ENCODE results near the gene RORB. TPM values are rescaled to one million over a fixed set of nuclear protein-coding genes. Genes with fewer than 3 reads are reported as not detected.

RORB gene
- total RNA-seq, 1 donor from 2014 or later, result not detected

GRCh38 chr9:74511333-74511732 is 14.2 kb downstream of the RORB start:
- Mint-ChIP-seq H3K27me3 (peaks cover 24% of the 10 kb centered on the region), H3K27ac (no peak overlapping the region), H3K9me3 (ENCODE audit: low read depth) (no peaks in the 10 kb centered on the region), H3K4me3 (ENCODE audit: low read depth) (no peak overlapping the region), H3K4me1 (ENCODE audit: low read depth) (no peaks in the 10 kb centered on the region), H3K36me3 (ENCODE audit: insufficient read depth) (no peaks in the 10 kb centered on the region)
- DNase-seq (ENCODE audit: low spot score, unreplicated experiment), result no peak
- TF ChIP-seq CTCF (IDR thresholded peaks at IDR 0.05; ENCODE audit: unreplicated experiment), result no peak

- H3K4me3 Mint-ChIP-seq (ENCODE audit: low read depth), result no peak overlapping the region
- H3K36me3 Mint-ChIP-seq (ENCODE audit: insufficient read depth), result no peaks in the 10 kb centered on the region
- TF ChIP-seq CTCF (IDR thresholded peaks at IDR 0.05; ENCODE audit: unreplicated experiment), result no peak
- no peak overlapping the region for H3K27ac Mint-ChIP-seq
- H3K9me3 Mint-ChIP-seq (ENCODE audit: low read depth), result no peaks in the 10 kb centered on the region
- H3K27me3 Mint-ChIP-seq, result peaks cover 18% of the 10 kb centered on the region
- H3K4me1 Mint-ChIP-seq (ENCODE audit: low read depth), result no peaks in the 10 kb centered on the region
- DNase-seq (ENCODE audit: low spot score, unreplicated experiment), result no peak
Observed at GRCh38 chr9:74512416-74512815, 15.3 kb downstream of the RORB start.

- Mint-ChIP-seq H3K4me3 (ENCODE audit: low read depth) (no peak overlapping the region), H3K27ac (no peak overlapping the region), H3K4me1 (ENCODE audit: low read depth) (no peaks in the 10 kb centered on the region), H3K36me3 (ENCODE audit: insufficient read depth) (no peaks in the 10 kb centered on the region), H3K9me3 (ENCODE audit: low read depth) (no peaks in the 10 kb centered on the region), H3K27me3 (peaks cover 18% of the 10 kb centered on the region)
- TF ChIP-seq CTCF (IDR thresholded peaks at IDR 0.05; ENCODE audit: unreplicated experiment), result no peak
- no peak for DNase-seq (ENCODE audit: low spot score, unreplicated experiment)
Observed at GRCh38 chr9:74513221-74513620, 16.1 kb downstream of the RORB start.

- no peaks in the 10 kb centered on the region for H3K4me1 Mint-ChIP-seq (ENCODE audit: low read depth)
Observed at GRCh38 chr9:74517188-74517587, 20.1 kb downstream of the RORB start.

GRCh38 chr9:74519419-74519818 is 22.3 kb downstream of the RORB start:
- DNase-seq (ENCODE audit: low spot score, unreplicated experiment), result no peak
- H3K36me3 Mint-ChIP-seq (ENCODE audit: insufficient read depth), result no peaks in the 10 kb centered on the region
- H3K4me1 Mint-ChIP-seq (ENCODE audit: low read depth), result no peaks in the 10 kb centered on the region
- no peaks in the 10 kb centered on the region for H3K9me3 Mint-ChIP-seq (ENCODE audit: low read depth)
- no peak overlapping the region for H3K4me3 Mint-ChIP-seq (ENCODE audit: low read depth)
- H3K27ac Mint-ChIP-seq, result no peak overlapping the region
- H3K27me3 Mint-ChIP-seq, result no peaks in the 10 kb centered on the region
- no peak for TF ChIP-seq CTCF (IDR thresholded peaks at IDR 0.05; ENCODE audit: unreplicated experiment)

More at GRCh38 chr9:74517188-74517587, 20.1 kb downstream of the RORB start:
- Mint-ChIP-seq H3K27ac (no peak overlapping the region), H3K9me3 (ENCODE audit: low read depth) (no peaks in the 10 kb centered on the region), H3K27me3 (peaks cover 6% of the 10 kb centered on the region), H3K36me3 (ENCODE audit: insufficient read depth) (no peaks in the 10 kb centered on the region), H3K4me3 (ENCODE audit: low read depth) (no peak overlapping the region)
- no peak for DNase-seq (ENCODE audit: low spot score, unreplicated experiment)
- no peak for TF ChIP-seq CTCF (IDR thresholded peaks at IDR 0.05; ENCODE audit: unreplicated experiment)

Measured in progenitor cell of endocrine pancreas (in vitro differentiated cells).